A549 (cell line): ENCODE measurements around the gene SNAP25. TPM values are rescaled to one million over a fixed set of nuclear protein-coding genes. Genes with fewer than 3 reads are reported as not detected.

Experiments used
- ATAC-seq, 2 experiments: fragments of 200-7000 bp in 1 of 2; fragments of >200 bp in 1 of 2; cut with Nextera tagmentation in 1 of 2; cut with Tn5 transposase in 1 of 2; 3 replicates each; pipeline versions ENCODE4 v1.8.0 to v1.9.1; 2018 to 2020; ENCODE audit warnings: mild to moderate bottlenecking in 1 of 2, moderate library complexity in 1 of 2
- CTCF ChIA-PET: fragments of 300-600 bp; sonication (Branson Sonifier 250); formaldehyde crosslinking; extraction: SDS; loops from one replicate; lab custom pipeline; 2021; ENCODE audit warnings: antibody characterized with exemption, inconsistent platforms; lab: Yijun Ruan, JAX
- POLR2A ChIA-PET: fragments of 350-600 bp; formaldehyde crosslinking; extraction: SDS; loops from one replicate; lab custom pipeline; 2021; ENCODE audit warnings: antibody characterized with exemption, inconsistent platforms; lab: Yijun Ruan, JAX
- DNase-seq, 2 experiments: peaks; one replicate each; pipeline versions ENCODE4 v3.0.0 to v3.0.0-alpha.2; 2011 to 2016; ENCODE audit warnings: low read depth in 1 of 2, low spot score in 1 of 2
- FAIRE-seq: peaks from 2 replicates; lab custom pipeline; 2011; peaks lifted over from hg19 to GRCh38; lab: Jason Lieb, UNC
- H3K27ac ChIP-seq, 2 experiments: fragments of >200 bp; sonication (Bioruptor Twin); formaldehyde crosslinking; 3 replicates each; pipeline ENCODE4 v1.5.1; 2016 to 2017
- H3K4me1 ChIP-seq: fragments of >200 bp; sonication (Bioruptor Twin); formaldehyde crosslinking; 3 replicates; pipeline ENCODE4 v1.6.1; 2016
- H3K4me2 ChIP-seq: fragments of >200 bp; sonication (Bioruptor Twin); formaldehyde crosslinking; 3 replicates; pipeline ENCODE4 v1.6.1; 2016
- H3K4me3 ChIP-seq: fragments of >200 bp; sonication (Bioruptor Twin); formaldehyde crosslinking; 3 replicates; pipeline ENCODE4 v1.5.1; 2016
- H3K9me3 ChIP-seq: fragments of >200 bp; sonication (Bioruptor Twin); formaldehyde crosslinking; 3 replicates; pipeline ENCODE4 v1.6.1; 2016
- ATOH8 ChIP-seq: fragments of 250-450 bp; sonication (Bioruptor Pico); IDR thresholded peaks from 2 replicates; pipeline ENCODE4 v1.5.0; 2020; ENCODE audit warnings: low read depth, mild to moderate bottlenecking, moderate library complexity
- BHLHE40 ChIP-seq: IDR thresholded peaks from 2 replicates; pipeline ENCODE4 v1.6.1; 2012; ENCODE audit warnings: low read depth, low read length, inconsistent platforms
- CEBPB ChIP-seq, 2 experiments: fragments of >200 bp in 1 of 2; sonication (Bioruptor Twin) in 1 of 2; formaldehyde crosslinking in 1 of 2; IDR thresholded peaks; 2 replicates each; pipeline ENCODE4 v1.6.1; 2012 to 2016
- CHD2 ChIP-seq: fragments of 150-350 bp; IDR thresholded peaks from 2 replicates; pipeline ENCODE4 v1.6.1; 2014; ENCODE audit warnings: low read length; ENCODE audit not compliant: partially characterized antibody
- ESRRA ChIP-seq: fragments of 150-350 bp; IDR thresholded peaks from 2 replicates; pipeline ENCODE4 v1.6.1; 2014; ENCODE audit warnings: mild to moderate bottlenecking, low read length, borderline replicate concordance
- FOSL2 ChIP-seq, 2 experiments: fragments of 450-650 bp in 1 of 2; fragments of >200 bp in 1 of 2; sonication (Bioruptor Twin) in 1 of 2; formaldehyde crosslinking; IDR thresholded peaks; 2 replicates each; pipeline versions ENCODE4 v1.5.0 to v1.6.1; 2016 to 2020; ENCODE audit warnings: mild to moderate bottlenecking in 1 of 2, moderate library complexity in 1 of 2
- GATA3 ChIP-seq: IDR thresholded peaks from 2 replicates; pipeline ENCODE4 v1.6.1; 2012; ENCODE audit warnings: borderline replicate concordance
- HOXA7 ChIP-seq: fragments of 250-450 bp; sonication (Bioruptor Pico); IDR thresholded peaks from 2 replicates; pipeline ENCODE4 v1.5.0; 2020; ENCODE audit warnings: mild to moderate bottlenecking, moderate library complexity
- HOXB5 ChIP-seq: fragments of 250-450 bp; sonication (Bioruptor Pico); IDR thresholded peaks from 2 replicates; pipeline ENCODE4 v1.5.0; 2020; ENCODE audit warnings: mild to moderate bottlenecking, moderate library complexity
- JUNB ChIP-seq: fragments of >200 bp; sonication (Bioruptor Twin); formaldehyde crosslinking; IDR thresholded peaks from 2 replicates; pipeline ENCODE4 v1.6.1; 2016
- MAZ ChIP-seq: fragments of 150-350 bp; IDR thresholded peaks from 2 replicates; pipeline ENCODE4 v1.6.1; 2014; ENCODE audit warnings: antibody characterized with exemption, low read depth, low read length, borderline replicate concordance
- NR3C1 ChIP-seq: fragments of >200 bp; sonication (Bioruptor Twin); formaldehyde crosslinking; IDR thresholded peaks from 3 replicates; pipeline ENCODE4 v1.6.1; 2017
- POLR2A ChIP-seq: IDR thresholded peaks from 2 replicates; pipeline ENCODE4 v1.6.1; 2012; ENCODE audit warnings: mild to moderate bottlenecking, low read length
- RNF2 ChIP-seq: fragments of 200-600 bp; sonication (generic); IDR thresholded peaks from 2 replicates; pipeline ENCODE4 v1.6.1; 2016; ENCODE audit warnings: low read depth, mild to moderate bottlenecking, antibody characterized with exemption, moderate library complexity, borderline replicate concordance
- TP53 ChIP-seq: fragments of 250-450 bp; sonication (Bioruptor Pico); IDR thresholded peaks from 2 replicates; pipeline ENCODE4 v1.5.0; 2021; ENCODE audit warnings: mild to moderate bottlenecking, moderate library complexity
- ZC3H11A ChIP-seq: fragments of 450-650 bp; IDR thresholded peaks from 2 replicates; pipeline ENCODE4 v1.6.1; 2014; ENCODE audit warnings: antibody characterized with exemption, mild to moderate bottlenecking
- WGBS: methylation state at CpG from one replicate; pipeline ENCODE4 v1.1.6; 2017; ENCODE audit errors: missing lambda C conversion rate; 5-methylcytosine and 5-hydroxymethylcytosine counted together
- polyA plus RNA-seq, 4 experiments: library from polyadenylated mRNA; depleted of rRNA in 3 of 4; stranded (reverse); fragments of >200 nt; fragmentation: RNase III in 1 of 4; extraction: RNeasy Plus Mini Kit Qiagen cat#74134 plus additional on column Dnase treatment in 1 of 4; gene quantifications; 2 replicates in 3 of 4; 3 replicates in 1 of 4; pipeline ENCODE4 v1.2.3, GENCODE V29; 2011 to 2017
- TF ChIP-seq, protein P1 (sequence below): fragments of 450-650 bp; IDR thresholded peaks from 2 replicates; pipeline ENCODE4 v1.6.1; 2014; ENCODE audit warnings: antibody characterized with exemption

Gene SNAP25
- polyA plus RNA-seq, 2 of the 4 experiments (the other 2 are of a cell fraction): 39.6 to 53.6 TPM

GRCh38 chr20:10336959-10337729 lies 118.5 kb downstream of the SNAP25 start:
- H3K9me3 ChIP-seq: no peaks in the 10 kb centered on the region
- DNase-seq (no peak), ATAC-seq (no peak), FAIRE-seq (peak; percentile 95)
- 74% methylated on average over 2 of the region's 2 CpGs for WGBS
- peaks cover 29% of the 10 kb centered on the region for H3K4me1 ChIP-seq
- H3K4me3 ChIP-seq: no peak overlapping the region
- CTCF ChIA-PET: interaction anchor here (0.7 to 2.1 kb wide), 8 partner anchors 9 to 720 kb away, joined by 3 to 7 read pairs (median 4); no protein-coding TSS in a partner anchor
- POLR2A ChIA-PET: interaction anchor here (0.9 kb wide), 1 partner anchor 95 kb away, joined by 5 read pairs; no protein-coding TSS in a partner anchor
- TF ChIP-seq JUNB (no peak), CEBPB (IDR thresholded peaks at IDR 0.05) (peak; percentile 90 to 93), ZC3H11A (no peak), HOXA7 (CRISPR knock-in tag) (no peak)
- H3K4me2 ChIP-seq: peak overlapping the region; percentile 12; the same call in 2 of the 3 replicates
- peak overlapping the region; percentile 7 to 57; a peak in 4 of 6 replicates for H3K27ac ChIP-seq

DNA sequence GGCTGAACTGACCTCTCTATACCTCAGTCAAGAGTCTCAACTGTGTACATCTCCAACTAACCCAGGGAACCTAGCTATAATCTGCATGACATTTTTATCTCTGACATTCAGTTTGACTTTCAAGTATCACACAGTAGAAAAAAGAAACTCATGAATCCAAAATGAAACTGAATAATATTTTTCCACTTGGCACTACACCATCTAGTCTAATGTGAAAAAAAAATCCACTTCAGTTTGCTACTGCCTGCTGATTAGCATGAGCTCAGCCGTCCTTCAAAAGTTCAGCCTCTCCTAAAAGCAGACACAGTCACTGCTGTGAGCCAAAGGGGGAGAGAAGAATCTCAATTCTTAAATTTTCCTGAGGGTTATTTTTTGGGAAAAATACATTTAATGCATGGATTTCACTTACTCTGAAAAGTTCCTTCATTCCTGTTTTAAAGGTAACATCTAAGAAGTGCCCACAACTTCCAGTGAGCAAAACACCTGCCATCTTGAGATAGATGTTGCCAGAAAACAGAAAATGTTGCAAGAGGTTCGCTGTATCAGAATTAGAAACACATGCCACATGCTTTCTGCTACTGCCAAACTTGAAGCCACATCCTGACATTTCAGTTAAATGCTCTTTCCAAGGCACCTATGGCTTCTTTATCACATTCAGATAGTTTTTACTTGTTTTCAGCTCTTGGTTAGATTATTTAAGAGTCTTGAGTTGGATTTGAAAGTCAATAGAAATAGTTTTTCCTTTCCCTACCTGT lies 120.0 kb downstream of the SNAP25 start:
- ATAC-seq: no peak
- WGBS: 77% methylated on average over 2 of the region's 2 CpGs
- no peaks in the 10 kb centered on the region for H3K9me3 ChIP-seq
- TF ChIP-seq BHLHE40 (no peak), MAZ (no peak), TP53 (CRISPR knock-in tag) (no peak), FOSL2 (IDR thresholded peaks at IDR 0.05) (no peak), FOSL2 (CRISPR knock-in tag; IDR thresholded peaks at IDR 0.05) (no peak)
- TF ChIP-seq, protein P1, sequence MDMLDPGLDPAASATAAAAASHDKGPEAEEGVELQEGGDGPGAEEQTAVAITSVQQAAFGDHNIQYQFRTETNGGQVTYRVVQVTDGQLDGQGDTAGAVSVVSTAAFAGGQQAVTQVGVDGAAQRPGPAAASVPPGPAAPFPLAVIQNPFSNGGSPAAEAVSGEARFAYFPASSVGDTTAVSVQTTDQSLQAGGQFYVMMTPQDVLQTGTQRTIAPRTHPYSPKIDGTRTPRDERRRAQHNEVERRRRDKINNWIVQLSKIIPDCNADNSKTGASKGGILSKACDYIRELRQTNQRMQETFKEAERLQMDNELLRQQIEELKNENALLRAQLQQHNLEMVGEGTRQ: no peak
- TF ChIP-seq, all 56 proteins: peak for 0
- peak; percentile 92 for FAIRE-seq
- Histone ChIP-seq H3K27ac (peak overlapping the region in 1 of 2 experiments; percentile 50; a peak in 3 of 6 replicates), H3K4me1 (peaks cover 30% of the 10 kb centered on the region), H3K4me2 (no peak overlapping the region), H3K4me3 (no peak overlapping the region)
- no peak for DNase-seq
- ChIA-PET POLR2A (no interaction called here), CTCF (interaction anchor here (1.0 to 3.8 kb wide), 6 partner anchors 10 to 721 kb away, joined by 3 to 8 read pairs (median 4); no protein-coding TSS in a partner anchor)

DNA sequence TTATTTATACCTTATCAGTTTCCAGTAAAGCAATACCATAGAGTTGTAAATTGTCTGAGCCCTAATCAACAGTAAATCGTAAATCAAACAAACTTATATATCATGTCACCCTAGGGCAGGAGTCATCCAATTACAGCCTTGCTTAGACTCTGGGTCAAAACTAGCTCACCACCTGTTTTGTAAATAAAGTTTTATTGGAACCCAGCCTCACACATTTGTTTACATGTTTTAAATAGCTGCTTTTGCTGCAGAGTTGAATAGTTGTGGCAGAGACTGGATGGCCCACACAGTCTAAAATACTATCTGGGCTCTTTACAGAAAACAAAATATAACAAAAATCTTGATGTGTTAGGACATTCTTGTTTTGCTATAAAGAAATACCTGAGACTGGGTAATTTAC lies 121.0 kb downstream of the SNAP25 start:
- H3K9me3 ChIP-seq: no peaks in the 10 kb centered on the region
- CTCF ChIA-PET: interaction anchor here (0.5 to 3.8 kb wide), 6 partner anchors 9 to 340 kb away, joined by 3 to 8 read pairs (median 4); no protein-coding TSS in a partner anchor
- WGBS: 91% methylated on average over 1 of the region's 1 CpG
- FAIRE-seq (no peak), ATAC-seq (no peak), DNase-seq (no peak)
- H3K27ac ChIP-seq: peak overlapping the region in 1 of 2 experiments; percentile 63; a peak in 3 of 6 replicates
- TF ChIP-seq RNF2 (no peak), HOXB5 (CRISPR knock-in tag) (no peak), NR3C1 (no peak), FOSL2 (IDR thresholded peaks at IDR 0.05) (no peak), FOSL2 (CRISPR knock-in tag; IDR thresholded peaks at IDR 0.05) (no peak), ESRRA (no peak), ATOH8 (CRISPR knock-in tag) (no peak), GATA3 (no peak), POLR2A (no peak), CHD2 (no peak)
- TF ChIP-seq, protein P1: no peak
- H3K4me3 ChIP-seq: no peak overlapping the region
- H3K4me1 ChIP-seq: peaks cover 31% of the 10 kb centered on the region
- no peak overlapping the region for H3K4me2 ChIP-seq
- POLR2A ChIA-PET: interaction anchor here (0.7 kb wide), 1 partner anchor 13 kb away, joined by 3 read pairs; no protein-coding TSS in a partner anchor
